SK-N-SH treated with all-trans-retinoic acid at 6 μM for 48 hours (cell line): ENCODE data around the gene ITIH4.

Source experiments
- ATAC-seq: fragments of 200-7000 bp; cut with Tn5 transposase; 3 replicates; pipeline ENCODE4 v1.9.1; 2020; ENCODE audit warnings: mild to moderate bottlenecking, moderate library complexity
- ARNTL ChIP-seq: fragments of 450-650 bp; formaldehyde crosslinking; IDR thresholded peaks from 2 replicates; pipeline ENCODE4 v1.5.0; 2020; ENCODE audit warnings: low read depth, mild to moderate bottlenecking, moderate library complexity, borderline replicate concordance
- BACH2 ChIP-seq: fragments of 250-450 bp; sonication (Bioruptor Pico); IDR thresholded peaks from 2 replicates; pipeline ENCODE4 v1.9.0; 2021; ENCODE audit warnings: mild to moderate bottlenecking, borderline replicate concordance
- CREB5 ChIP-seq: fragments of 250-450 bp; sonication (Bioruptor Pico); IDR thresholded peaks from 2 replicates; pipeline ENCODE4 v1.5.1; 2020; ENCODE audit warnings: low read depth, mild to moderate bottlenecking, moderate library complexity
- CSDC2 ChIP-seq: fragments of 250-450 bp; sonication (Bioruptor Pico); IDR thresholded peaks from 2 replicates; pipeline ENCODE4 v1.5.0; 2020; ENCODE audit warnings: mild to moderate bottlenecking, moderate library complexity
- CSRNP3 ChIP-seq: fragments of 250-450 bp; sonication (Bioruptor Pico); IDR thresholded peaks from 2 replicates; pipeline ENCODE4 v1.5.1; 2021; ENCODE audit warnings: mild to moderate bottlenecking, moderate library complexity
- ESRRG ChIP-seq: fragments of 250-450 bp; sonication (Bioruptor Pico); IDR thresholded peaks from 2 replicates; pipeline ENCODE4 v1.6.1; 2021; ENCODE audit warnings: mild to moderate bottlenecking
- GLIS3 ChIP-seq: fragments of 250-450 bp; sonication (Bioruptor Pico); IDR thresholded peaks from 2 replicates; pipeline ENCODE4 v1.5.0; 2020; ENCODE audit warnings: mild to moderate bottlenecking, moderate library complexity
- ISL1 ChIP-seq: fragments of 250-450 bp; sonication (Bioruptor Pico); IDR thresholded peaks from 2 replicates; pipeline ENCODE4 v2.1.2; 2022; ENCODE audit warnings: mild to moderate bottlenecking, moderate library complexity
- OSR1 ChIP-seq: fragments of 250-450 bp; sonication (Bioruptor Pico); IDR thresholded peaks from 2 replicates; pipeline ENCODE4 v1.8.0; 2022; ENCODE audit warnings: moderate library complexity, mild to moderate bottlenecking, inconsistent platforms
- PATZ1 ChIP-seq: fragments of 250-450 bp; sonication (Bioruptor Pico); IDR thresholded peaks from 2 replicates; pipeline ENCODE4 v1.8.0; 2020; ENCODE audit warnings: mild to moderate bottlenecking, moderate library complexity, borderline replicate concordance
- POU6F1 ChIP-seq: fragments of 250-450 bp; sonication (Bioruptor Pico); IDR thresholded peaks from 2 replicates; pipeline ENCODE4 v1.8.0; 2021; ENCODE audit warnings: low read depth, mild to moderate bottlenecking, moderate library complexity, borderline replicate concordance
- PPARA ChIP-seq: fragments of 250-450 bp; sonication (Bioruptor Pico); IDR thresholded peaks from 2 replicates; pipeline ENCODE4 v1.5.0; 2020; ENCODE audit warnings: mild to moderate bottlenecking, borderline replicate concordance
- RARB ChIP-seq: fragments of 250-450 bp; sonication (Bioruptor Pico); IDR thresholded peaks from 2 replicates; pipeline ENCODE4 v1.8.0; 2021; ENCODE audit warnings: mild to moderate bottlenecking, moderate library complexity
- SNAI2 ChIP-seq: fragments of 250-450 bp; sonication (Bioruptor Pico); IDR thresholded peaks from 2 replicates; pipeline ENCODE4 v1.5.0; 2020; ENCODE audit warnings: mild to moderate bottlenecking, moderate library complexity
- TCF4 ChIP-seq: fragments of 250-450 bp; sonication (Bioruptor Pico); IDR thresholded peaks from 2 replicates; pipeline ENCODE4 v1.8.0; 2021; ENCODE audit warnings: mild to moderate bottlenecking, moderate library complexity, borderline replicate concordance
- TOX ChIP-seq: fragments of 250-450 bp; sonication (Bioruptor Pico); IDR thresholded peaks from 2 replicates; pipeline ENCODE4 v1.8.0; 2021; ENCODE audit warnings: mild to moderate bottlenecking, moderate library complexity, borderline replicate concordance
- ZC3H10 ChIP-seq: fragments of 250-450 bp; sonication (Bioruptor Pico); IDR thresholded peaks from 2 replicates; pipeline ENCODE4 v1.5.1; 2021; ENCODE audit warnings: mild to moderate bottlenecking, moderate library complexity
- ZFP3 ChIP-seq: fragments of 250-450 bp; sonication (Bioruptor Pico); IDR thresholded peaks from 2 replicates; pipeline ENCODE4 v1.5.0; 2020; ENCODE audit warnings: mild to moderate bottlenecking, moderate library complexity
- ZFP30 ChIP-seq: fragments of 450-650 bp; formaldehyde crosslinking; IDR thresholded peaks from 2 replicates; pipeline ENCODE4 v1.5.0; 2022; ENCODE audit warnings: mild to moderate bottlenecking, moderate library complexity
- ZNF70 ChIP-seq: fragments of 450-650 bp; formaldehyde crosslinking; IDR thresholded peaks from 2 replicates; pipeline ENCODE4 v1.5.0; 2020; ENCODE audit warnings: mild to moderate bottlenecking, moderate library complexity
- ZNF8 ChIP-seq: fragments of 450-650 bp; formaldehyde crosslinking; IDR thresholded peaks from 2 replicates; pipeline ENCODE4 v1.5.0; 2020; ENCODE audit warnings: mild to moderate bottlenecking, moderate library complexity

Gene ITIH4

GRCh38 chr3:52866427-52866826, 36.0 kb upstream of the ITIH4 start:
- TF ChIP-seq ZNF8 (no peak), CREB5 (CRISPR knock-in tag) (no peak), ZFP3 (CRISPR knock-in tag) (no peak), POU6F1 (CRISPR knock-in tag) (no peak), SNAI2 (CRISPR knock-in tag) (no peak), TOX (CRISPR knock-in tag) (no peak), OSR1 (CRISPR knock-in tag) (no peak), ZNF70 (CRISPR knock-in tag) (no peak), ZC3H10 (CRISPR knock-in tag) (no peak), BACH2 (CRISPR knock-in tag) (no peak), GLIS3 (CRISPR knock-in tag) (no peak), RARB (CRISPR knock-in tag) (no peak), CSRNP3 (CRISPR knock-in tag) (no peak), TCF4 (CRISPR knock-in tag) (no peak), PATZ1 (CRISPR knock-in tag) (no peak), CSDC2 (CRISPR knock-in tag) (no peak), ESRRG (CRISPR knock-in tag) (no peak)
- no peak for ATAC-seq

GRCh38 chr3:52865994-52866393, 35.5 kb upstream of the ITIH4 start:
- TF ChIP-seq OSR1 (CRISPR knock-in tag) (no peak), SNAI2 (CRISPR knock-in tag) (no peak), TCF4 (CRISPR knock-in tag) (no peak), ZNF70 (CRISPR knock-in tag) (no peak), POU6F1 (CRISPR knock-in tag) (no peak), ZC3H10 (CRISPR knock-in tag) (no peak), TOX (CRISPR knock-in tag) (no peak), CREB5 (CRISPR knock-in tag) (no peak), RARB (CRISPR knock-in tag) (no peak), CSDC2 (CRISPR knock-in tag) (no peak), ARNTL (CRISPR knock-in tag) (no peak), ZFP30 (CRISPR knock-in tag) (no peak), PATZ1 (CRISPR knock-in tag) (no peak), ISL1 (CRISPR knock-in tag) (no peak), CSRNP3 (CRISPR knock-in tag) (no peak), ESRRG (CRISPR knock-in tag) (no peak), ZNF8 (no peak), GLIS3 (CRISPR knock-in tag) (no peak), PPARA (CRISPR knock-in tag) (no peak)
- ATAC-seq = no peak
